Liver (tissue), 9 donors: ENCODE measurements around the gene TBC1D10B. TPM values are rescaled to one million over a fixed set of nuclear protein-coding genes. Genes with fewer than 3 reads are reported as not detected.

ENCODE experiments used
- DNase-seq: peaks from one replicate; pipeline ENCODE4 v3.0.0-alpha.2; 2017; ENCODE audit warnings: low spot score
- H3K27ac ChIP-seq, 2 donors: one replicate each; pipeline ENCODE4 v1.7.0; 2013; ENCODE audit warnings: inconsistent platforms in 2 of 2, low read length in 2 of 2, control low read depth in 1 of 2, low read depth in 1 of 2, mild to moderate bottlenecking in 1 of 2
- H3K27me3 ChIP-seq, 4 donors: one replicate each; pipeline versions ENCODE4 v1.6.1 to v1.7.0; 2013; ENCODE audit warnings: low read length in 3 of 4, inconsistent platforms in 1 of 4, mild to moderate bottlenecking in 1 of 4, moderate library complexity in 1 of 4; ENCODE audit not compliant: control insufficient read depth in 4 of 4, insufficient read depth in 4 of 4
- H3K36me3 ChIP-seq, 4 donors: one replicate each; pipeline versions ENCODE4 v1.6.1 to v1.7.0; 2013; ENCODE audit warnings: low read length in 3 of 4, mild to moderate bottlenecking in 3 of 4, low read depth in 1 of 4, moderate library complexity in 1 of 4; ENCODE audit not compliant: control insufficient read depth in 4 of 4, insufficient read depth in 3 of 4
- H3K4me1 ChIP-seq, 4 donors: one replicate each; pipeline versions ENCODE4 v1.6.1 to v1.7.0; 2013; ENCODE audit warnings: low read length in 3 of 4, mild to moderate bottlenecking in 3 of 4, moderate library complexity in 1 of 4; ENCODE audit not compliant: control insufficient read depth in 4 of 4, insufficient read depth in 4 of 4
- H3K4me3 ChIP-seq, 3 donors: one replicate each; pipeline versions ENCODE4 v1.6.1 to v1.7.0; 2013; ENCODE audit warnings: low read length in 3 of 3, control low read depth in 1 of 3, low read depth in 1 of 3, mild to moderate bottlenecking in 1 of 3
- H3K9ac ChIP-seq, 2 donors: one replicate each; pipeline ENCODE4 v1.7.0; 2013; ENCODE audit warnings: low read length in 2 of 2, mild to moderate bottlenecking in 2 of 2, moderate library complexity in 2 of 2, control low read depth in 1 of 2, low read depth in 1 of 2
- H3K9me3 ChIP-seq, 4 donors: one replicate each; pipeline versions ENCODE4 v1.6.1 to v1.7.0; 2013; ENCODE audit warnings: low read length in 3 of 4; ENCODE audit not compliant: control insufficient read depth in 4 of 4
- EGR1 ChIP-seq, 2 donors: IDR thresholded peaks; 2 replicates each; pipeline ENCODE4 v1.6.1; 2016 to 2018; ENCODE audit warnings: antibody characterized with exemption in 2 of 2, low read depth in 2 of 2
- FOXA1 ChIP-seq: IDR thresholded peaks from 2 replicates; pipeline ENCODE4 v1.6.1; 2016; ENCODE audit warnings: antibody characterized with exemption
- FOXA2 ChIP-seq: IDR thresholded peaks from 2 replicates; pipeline ENCODE4 v1.6.1; 2016; ENCODE audit warnings: antibody characterized with exemption
- GABPA ChIP-seq, 2 donors: IDR thresholded peaks in 1 of 2; conservative IDR thresholded peaks in 1 of 2; 2 replicates each; pipeline ENCODE4 v1.6.1; 2016; ENCODE audit warnings: antibody characterized with exemption in 2 of 2, mild to moderate bottlenecking in 1 of 2, moderate library complexity in 1 of 2
- HNF4A ChIP-seq, 2 donors: conservative IDR thresholded peaks; 2 replicates each; pipeline ENCODE4 v1.6.1; 2016; ENCODE audit warnings: antibody characterized with exemption in 2 of 2, mild to moderate bottlenecking in 2 of 2
- HNF4G ChIP-seq: IDR thresholded peaks from 2 replicates; pipeline ENCODE4 v1.6.1; 2016; ENCODE audit warnings: antibody characterized with exemption
- JUND ChIP-seq, 2 donors: IDR thresholded peaks; 2 replicates each; pipeline ENCODE4 v1.6.1; 2016; ENCODE audit warnings: antibody characterized with exemption in 2 of 2
- NR2F2 ChIP-seq: IDR thresholded peaks from 2 replicates; pipeline ENCODE4 v1.6.1; 2016; ENCODE audit warnings: antibody characterized with exemption
- RAD21 ChIP-seq, 2 donors: IDR thresholded peaks; 2 replicates each; pipeline ENCODE4 v1.6.1; 2016; ENCODE audit warnings: antibody characterized with exemption in 2 of 2, mild to moderate bottlenecking in 2 of 2
- RXRA ChIP-seq, 2 donors: IDR thresholded peaks; 2 replicates each; pipeline ENCODE4 v1.6.1; 2017 to 2018; ENCODE audit warnings: antibody characterized with exemption in 2 of 2, mild to moderate bottlenecking in 1 of 2
- YY1 ChIP-seq: IDR thresholded peaks from 2 replicates; pipeline ENCODE4 v1.6.1; 2016; ENCODE audit warnings: antibody characterized with exemption, mild to moderate bottlenecking
- WGBS: extraction: QIAGEN DNeasy Blood & Tissue Kit; methylation state at CpG from one replicate; pipeline ENCODE4 v1.1.7; 2013; 5-methylcytosine and 5-hydroxymethylcytosine counted together
- polyA plus RNA-seq, 2 donors: library from polyadenylated mRNA; stranded (reverse) in 1 of 2; unstranded in 1 of 2; fragments of 200-250 nt in 1 of 2; fragments of >200 nt in 1 of 2; fragmentation: Nextera tagmentation in 1 of 2; extraction: Ambion mirVana in 1 of 2; gene quantifications; one replicate each; pipeline versions ENCODE4 v1.2.1 to v1.2.3, GENCODE V29; 2013 to 2015
- total RNA-seq, 2 donors: library from RNA; depleted of rRNA; stranded (reverse); fragments of >200 nt; gene quantifications; one replicate each; pipeline ENCODE4 v1.2.3, GENCODE V29; 2014
- TF ChIP-seq, protein P1 (sequence below): fragments of 150-350 bp; IDR thresholded peaks from 2 replicates; pipeline ENCODE4 v1.5.1; 2017; ENCODE audit warnings: improper control_type of control experiment, low read depth, low read length; ENCODE audit not compliant: missing input control
- TF ChIP-seq, protein P2 (sequence below): IDR thresholded peaks from 2 replicates; pipeline ENCODE4 v1.6.1; 2016; ENCODE audit warnings: antibody characterized with exemption, mild to moderate bottlenecking
- TF ChIP-seq, protein P3 (sequence below): IDR thresholded peaks from 2 replicates; pipeline ENCODE4 v1.6.1; 2016; ENCODE audit warnings: antibody characterized with exemption
- TF ChIP-seq, protein P4 (sequence below): IDR thresholded peaks from 2 replicates; pipeline ENCODE4 v1.6.1; 2016; ENCODE audit warnings: antibody characterized with exemption
- TF ChIP-seq, protein P5 (sequence below): IDR thresholded peaks from 2 replicates; pipeline ENCODE4 v1.6.1; 2016; ENCODE audit warnings: antibody characterized with exemption
- donor health status: healthy.
- donor health status: healthy.
- donor health status: healthy.
- donor health status: healthy.
- donor health status: healthy.

TBC1D10B gene
- total and polyA plus RNA-seq, 4 donors: 3.6 to 16.5 (median 12.6) TPM

DNA sequence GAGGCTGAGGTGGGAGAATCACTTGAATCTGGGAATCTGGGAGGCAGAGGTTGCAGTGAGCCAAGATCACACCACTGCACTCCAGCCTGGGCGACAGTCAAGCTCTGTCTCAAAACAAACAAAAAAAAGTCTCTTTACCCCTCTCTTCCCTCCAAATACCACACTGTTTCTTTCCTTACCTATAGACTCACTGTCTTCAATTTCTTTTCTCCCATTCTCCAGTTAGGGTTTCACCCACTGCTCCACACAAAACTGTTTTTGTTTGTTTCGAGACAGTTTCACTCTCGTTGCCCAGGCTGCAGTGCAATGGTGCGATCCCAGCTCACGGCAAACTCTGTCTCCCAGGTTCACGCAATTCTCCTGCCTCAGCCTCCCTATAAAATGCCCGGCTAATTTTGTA is 9.1 kb downstream of the TBC1D10B start:
- 96% methylated on average over 7 of the region's 7 CpGs for WGBS
- Histone ChIP-seq H3K36me3 (peaks cover 10 to 28% (median 19%) of the 10 kb centered on the region in 4 donors), H3K4me3 (no peak overlapping the region), H3K9ac (no peak overlapping the region), H3K27ac (no peak overlapping the region), H3K9me3 (no peaks in the 10 kb centered on the region), H3K27me3 (no peaks in the 10 kb centered on the region), H3K4me1 (peaks cover 0 to 19% (median 17%) of the 10 kb centered on the region in 4 donors)
- no peak for DNase-seq
- TF ChIP-seq, protein P1, sequence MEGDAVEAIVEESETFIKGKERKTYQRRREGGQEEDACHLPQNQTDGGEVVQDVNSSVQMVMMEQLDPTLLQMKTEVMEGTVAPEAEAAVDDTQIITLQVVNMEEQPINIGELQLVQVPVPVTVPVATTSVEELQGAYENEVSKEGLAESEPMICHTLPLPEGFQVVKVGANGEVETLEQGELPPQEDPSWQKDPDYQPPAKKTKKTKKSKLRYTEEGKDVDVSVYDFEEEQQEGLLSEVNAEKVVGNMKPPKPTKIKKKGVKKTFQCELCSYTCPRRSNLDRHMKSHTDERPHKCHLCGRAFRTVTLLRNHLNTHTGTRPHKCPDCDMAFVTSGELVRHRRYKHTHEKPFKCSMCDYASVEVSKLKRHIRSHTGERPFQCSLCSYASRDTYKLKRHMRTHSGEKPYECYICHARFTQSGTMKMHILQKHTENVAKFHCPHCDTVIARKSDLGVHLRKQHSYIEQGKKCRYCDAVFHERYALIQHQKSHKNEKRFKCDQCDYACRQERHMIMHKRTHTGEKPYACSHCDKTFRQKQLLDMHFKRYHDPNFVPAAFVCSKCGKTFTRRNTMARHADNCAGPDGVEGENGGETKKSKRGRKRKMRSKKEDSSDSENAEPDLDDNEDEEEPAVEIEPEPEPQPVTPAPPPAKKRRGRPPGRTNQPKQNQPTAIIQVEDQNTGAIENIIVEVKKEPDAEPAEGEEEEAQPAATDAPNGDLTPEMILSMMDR: no peak
- no peak for TF ChIP-seq HNF4G
- TF ChIP-seq FOXA1: no peak
- TF ChIP-seq, protein P2, sequence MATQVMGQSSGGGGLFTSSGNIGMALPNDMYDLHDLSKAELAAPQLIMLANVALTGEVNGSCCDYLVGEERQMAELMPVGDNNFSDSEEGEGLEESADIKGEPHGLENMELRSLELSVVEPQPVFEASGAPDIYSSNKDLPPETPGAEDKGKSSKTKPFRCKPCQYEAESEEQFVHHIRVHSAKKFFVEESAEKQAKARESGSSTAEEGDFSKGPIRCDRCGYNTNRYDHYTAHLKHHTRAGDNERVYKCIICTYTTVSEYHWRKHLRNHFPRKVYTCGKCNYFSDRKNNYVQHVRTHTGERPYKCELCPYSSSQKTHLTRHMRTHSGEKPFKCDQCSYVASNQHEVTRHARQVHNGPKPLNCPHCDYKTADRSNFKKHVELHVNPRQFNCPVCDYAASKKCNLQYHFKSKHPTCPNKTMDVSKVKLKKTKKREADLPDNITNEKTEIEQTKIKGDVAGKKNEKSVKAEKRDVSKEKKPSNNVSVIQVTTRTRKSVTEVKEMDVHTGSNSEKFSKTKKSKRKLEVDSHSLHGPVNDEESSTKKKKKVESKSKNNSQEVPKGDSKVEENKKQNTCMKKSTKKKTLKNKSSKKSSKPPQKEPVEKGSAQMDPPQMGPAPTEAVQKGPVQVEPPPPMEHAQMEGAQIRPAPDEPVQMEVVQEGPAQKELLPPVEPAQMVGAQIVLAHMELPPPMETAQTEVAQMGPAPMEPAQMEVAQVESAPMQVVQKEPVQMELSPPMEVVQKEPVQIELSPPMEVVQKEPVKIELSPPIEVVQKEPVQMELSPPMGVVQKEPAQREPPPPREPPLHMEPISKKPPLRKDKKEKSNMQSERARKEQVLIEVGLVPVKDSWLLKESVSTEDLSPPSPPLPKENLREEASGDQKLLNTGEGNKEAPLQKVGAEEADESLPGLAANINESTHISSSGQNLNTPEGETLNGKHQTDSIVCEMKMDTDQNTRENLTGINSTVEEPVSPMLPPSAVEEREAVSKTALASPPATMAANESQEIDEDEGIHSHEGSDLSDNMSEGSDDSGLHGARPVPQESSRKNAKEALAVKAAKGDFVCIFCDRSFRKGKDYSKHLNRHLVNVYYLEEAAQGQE: no peak
- TF ChIP-seq RAD21 (IDR thresholded peaks at IDR 0.05): no peak
- TF ChIP-seq, protein P3, sequence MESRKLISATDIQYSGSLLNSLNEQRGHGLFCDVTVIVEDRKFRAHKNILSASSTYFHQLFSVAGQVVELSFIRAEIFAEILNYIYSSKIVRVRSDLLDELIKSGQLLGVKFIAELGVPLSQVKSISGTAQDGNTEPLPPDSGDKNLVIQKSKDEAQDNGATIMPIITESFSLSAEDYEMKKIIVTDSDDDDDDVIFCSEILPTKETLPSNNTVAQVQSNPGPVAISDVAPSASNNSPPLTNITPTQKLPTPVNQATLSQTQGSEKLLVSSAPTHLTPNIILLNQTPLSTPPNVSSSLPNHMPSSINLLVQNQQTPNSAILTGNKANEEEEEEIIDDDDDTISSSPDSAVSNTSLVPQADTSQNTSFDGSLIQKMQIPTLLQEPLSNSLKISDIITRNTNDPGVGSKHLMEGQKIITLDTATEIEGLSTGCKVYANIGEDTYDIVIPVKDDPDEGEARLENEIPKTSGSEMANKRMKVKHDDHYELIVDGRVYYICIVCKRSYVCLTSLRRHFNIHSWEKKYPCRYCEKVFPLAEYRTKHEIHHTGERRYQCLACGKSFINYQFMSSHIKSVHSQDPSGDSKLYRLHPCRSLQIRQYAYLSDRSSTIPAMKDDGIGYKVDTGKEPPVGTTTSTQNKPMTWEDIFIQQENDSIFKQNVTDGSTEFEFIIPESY: no peak
- TF ChIP-seq NR2F2: no peak
- TF ChIP-seq, protein P4, sequence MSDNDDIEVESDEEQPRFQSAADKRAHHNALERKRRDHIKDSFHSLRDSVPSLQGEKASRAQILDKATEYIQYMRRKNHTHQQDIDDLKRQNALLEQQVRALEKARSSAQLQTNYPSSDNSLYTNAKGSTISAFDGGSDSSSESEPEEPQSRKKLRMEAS: no peak
- TF ChIP-seq JUND (IDR thresholded peaks at IDR 0.05): no peak

DNA sequence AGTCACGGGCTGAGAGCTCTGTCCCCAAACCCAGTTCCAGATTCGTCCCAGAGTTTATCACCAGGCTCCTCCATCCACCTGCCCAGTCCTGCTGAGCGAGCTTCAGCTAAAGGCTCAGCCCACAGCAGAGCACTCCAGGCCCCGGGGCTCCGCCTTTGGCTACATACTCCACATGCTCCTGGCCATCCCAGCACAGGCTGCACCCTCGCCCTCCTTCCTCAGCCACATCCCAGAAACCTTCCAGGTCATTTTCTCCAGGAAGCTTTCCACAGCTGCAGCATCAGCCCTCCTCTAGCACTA is 10.5 kb downstream of the TBC1D10B start:
- DNase-seq: no peak
- H3K36me3 ChIP-seq: peaks cover 4 to 26% (median 14%) of the 10 kb centered on the region in 4 donors
- H3K27me3 ChIP-seq: no peaks in the 10 kb centered on the region
- no peak overlapping the region for H3K4me3 ChIP-seq
- no peak overlapping the region for H3K27ac ChIP-seq
- H3K4me1 ChIP-seq: peaks cover 4 to 28% (median 21%) of the 10 kb centered on the region in 4 donors
- no peak overlapping the region for H3K9ac ChIP-seq
- no peak for TF ChIP-seq HNF4G
- TF ChIP-seq, protein P5, sequence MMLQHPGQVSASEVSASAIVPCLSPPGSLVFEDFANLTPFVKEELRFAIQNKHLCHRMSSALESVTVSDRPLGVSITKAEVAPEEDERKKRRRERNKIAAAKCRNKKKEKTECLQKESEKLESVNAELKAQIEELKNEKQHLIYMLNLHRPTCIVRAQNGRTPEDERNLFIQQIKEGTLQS: no peak
- no peak for TF ChIP-seq GABPA (IDR thresholded peaks at IDR 0.05 in 1 of 2, conservative IDR thresholded peaks at IDR 0.05 in 1 of 2)
- TF ChIP-seq JUND (IDR thresholded peaks at IDR 0.05): no peak
- no peak for TF ChIP-seq HNF4A (conservative IDR thresholded peaks at IDR 0.05)
- no peak for TF ChIP-seq FOXA2
- TF ChIP-seq, protein P1: no peak
- no peak for TF ChIP-seq RAD21 (IDR thresholded peaks at IDR 0.05)
- TF ChIP-seq NR2F2: no peak
- TF ChIP-seq EGR1 (IDR thresholded peaks at IDR 0.05; ENCODE audit: low read depth in 2 of 2): no peak
- no peak for TF ChIP-seq YY1
- no peak for TF ChIP-seq RXRA (IDR thresholded peaks at IDR 0.05)
- TF ChIP-seq, protein P3: no peak
- TF ChIP-seq, protein P2: no peak
- H3K9me3 ChIP-seq: no peaks in the 10 kb centered on the region
- WGBS: 93% methylated on average over 6 of the region's 6 CpGs
